Measurements from ENCODE around the gene FAM98B. TPM values are rescaled to one million over a fixed set of nuclear protein-coding genes. Genes with fewer than 3 reads are reported as not detected.

The FAM98B gene
- total and polyA plus RNA-seq, 9 of the 15 experiments (the other 6 are each of a cell fraction or from before 2014, with no cell fraction given): 3.1 to 42.0 (median 9.4) TPM

- TF ChIP-seq MGA (IDR thresholded peaks at IDR 0.05): no peak
- TF ChIP-seq ZNF668 (CRISPR knock-in tag; IDR thresholded peaks at IDR 0.05): no peak
- no peak for TF ChIP-seq MYBL2 (IDR thresholded peaks at IDR 0.05; ENCODE audit: low read depth)
- TF ChIP-seq MYBL2 (CRISPR knock-in tag; IDR thresholded peaks at IDR 0.05; ENCODE audit: borderline replicate concordance): no peak
- peak; percentile 23; the same call in 1 of the 2 replicates for TF ChIP-seq SMAD4 (CRISPR knock-in tag; conservative IDR thresholded peaks at IDR 0.05)
- TF ChIP-seq CHCHD3 (CRISPR knock-in tag; IDR thresholded peaks at IDR 0.05): no peak
- TF ChIP-seq ZNF740 (CRISPR knock-in tag; IDR thresholded peaks at IDR 0.05): no peak
- no peak for TF ChIP-seq ZNF740 (tag; IDR thresholded peaks at IDR 0.05)
- TF ChIP-seq ZNF395 (CRISPR knock-in tag; IDR thresholded peaks at IDR 0.05): no peak
- TF ChIP-seq L3MBTL2 (IDR thresholded peaks at IDR 0.05): no peak; the same call in 1 of the 2 replicates
- peak; percentile 68; the same call in 1 of the 2 replicates for TF ChIP-seq ATF3 (IDR thresholded peaks at IDR 0.05)
- no peak for TF ChIP-seq ATF3 (CRISPR knock-in tag; conservative IDR thresholded peaks at IDR 0.05)
Measured at GRCh38 chr15:38509152-38509551, 55.2 kb downstream of the FAM98B start (continued).
